GM11168 (cell line): Measurements from ENCODE around the gene SORCS1.

Source experiments
- in situ Hi-C: fragments of 300-500 bp; cut with MboI; formaldehyde crosslinking; loops from one replicate; pipeline ENCODE4 v1.12.0; 2022; ENCODE audit warnings: low sequenced_read_pairs; ENCODE audit not compliant: unreplicated experiment

The SORCS1 gene

DNA sequence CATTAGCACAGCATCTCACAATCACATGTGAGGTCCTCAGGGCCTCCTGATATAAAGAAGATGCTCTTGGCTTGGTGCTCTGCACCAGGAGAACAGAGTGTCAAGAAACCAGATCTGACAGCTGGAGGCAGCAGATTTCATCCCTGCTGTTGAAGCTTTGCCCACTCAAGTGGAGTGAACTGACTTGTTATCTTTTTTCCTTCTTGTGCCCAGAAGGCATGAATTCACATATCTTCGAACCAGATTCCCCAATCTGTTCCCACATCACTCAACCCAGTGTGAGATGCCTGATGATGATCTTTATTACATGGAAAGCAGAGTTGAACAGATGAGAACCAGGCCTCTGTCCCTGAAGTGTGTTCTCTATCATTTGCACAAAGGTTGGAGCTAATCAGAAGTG is 521.0 kb downstream of the SORCS1 start:
- in situ Hi-C loops, result no loop called here

DNA sequence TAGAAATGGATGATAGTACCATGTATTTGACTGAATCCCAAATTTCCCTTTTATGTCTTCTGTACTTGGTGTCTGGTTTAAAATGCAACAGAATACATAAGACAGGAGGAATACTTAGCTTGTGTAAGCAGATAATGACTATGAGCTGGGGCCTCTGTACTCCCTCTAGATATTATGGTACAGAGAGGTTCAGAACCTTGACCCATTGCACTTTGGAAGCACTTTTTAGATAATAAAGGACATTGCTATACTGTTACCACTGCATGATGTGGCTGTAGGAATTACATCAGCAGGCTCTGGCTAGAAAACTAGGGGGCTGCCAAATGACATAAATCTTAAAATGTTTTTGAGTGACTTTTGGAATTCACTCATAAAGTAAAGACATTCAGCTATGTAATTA is 526.6 kb downstream of the SORCS1 start:
- in situ Hi-C loops, result no loop called here

DNA sequence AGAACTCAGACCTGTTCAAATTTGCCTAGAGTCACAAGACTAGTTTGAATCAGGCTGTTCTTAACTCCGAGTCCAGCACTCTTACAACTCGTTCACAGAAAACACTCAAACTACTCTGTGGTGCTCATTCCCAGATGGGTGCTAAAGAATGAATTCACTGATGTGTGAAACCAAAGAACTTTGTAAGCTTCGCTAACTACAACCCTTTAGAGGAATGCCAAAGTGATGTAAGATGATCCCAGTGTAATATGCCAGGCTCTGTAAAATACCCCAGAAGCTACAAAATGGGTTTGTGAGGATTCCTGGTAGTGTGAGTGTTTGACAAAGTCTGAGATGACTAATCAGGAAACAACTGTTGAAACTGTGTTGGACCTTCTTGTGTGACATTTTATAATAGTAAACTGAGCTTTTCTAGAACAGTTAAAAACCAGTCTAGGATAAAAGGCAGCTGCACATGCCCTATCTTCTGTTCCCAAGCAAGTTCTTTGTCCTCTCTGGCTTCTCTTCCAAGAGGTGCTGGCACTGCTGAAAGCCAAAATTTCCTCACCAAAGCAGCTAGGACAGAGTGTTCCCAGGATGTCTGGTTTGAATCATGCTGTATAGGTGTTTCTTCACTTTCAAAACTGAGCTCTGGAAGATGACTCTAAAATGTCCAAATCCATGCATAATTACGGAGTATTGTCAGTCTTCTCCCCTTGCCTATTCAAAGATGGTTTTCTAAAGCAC is 527.6 kb downstream of the SORCS1 start:
- in situ Hi-C loops, result no loop called here

DNA sequence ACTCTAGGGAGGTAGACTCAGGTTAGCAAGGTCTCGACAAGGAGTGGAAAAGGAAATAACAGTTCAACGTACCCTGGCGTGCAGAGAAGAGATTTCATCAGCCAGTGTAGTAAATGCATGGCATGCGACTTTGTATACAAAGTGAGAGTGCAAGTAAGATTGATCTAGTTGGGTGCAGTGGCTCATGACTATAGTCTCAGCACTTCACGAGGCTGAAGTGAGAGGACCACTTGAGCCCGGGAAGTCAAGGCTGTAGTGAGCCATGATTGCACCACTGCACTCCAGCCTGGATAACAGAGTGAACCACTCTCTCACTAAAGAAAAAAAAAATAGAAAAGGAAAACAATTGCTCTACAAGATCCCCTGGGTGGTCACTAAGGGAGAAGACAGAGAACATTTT is 528.6 kb downstream of the SORCS1 start:
- in situ Hi-C loops, result no loop called here

DNA sequence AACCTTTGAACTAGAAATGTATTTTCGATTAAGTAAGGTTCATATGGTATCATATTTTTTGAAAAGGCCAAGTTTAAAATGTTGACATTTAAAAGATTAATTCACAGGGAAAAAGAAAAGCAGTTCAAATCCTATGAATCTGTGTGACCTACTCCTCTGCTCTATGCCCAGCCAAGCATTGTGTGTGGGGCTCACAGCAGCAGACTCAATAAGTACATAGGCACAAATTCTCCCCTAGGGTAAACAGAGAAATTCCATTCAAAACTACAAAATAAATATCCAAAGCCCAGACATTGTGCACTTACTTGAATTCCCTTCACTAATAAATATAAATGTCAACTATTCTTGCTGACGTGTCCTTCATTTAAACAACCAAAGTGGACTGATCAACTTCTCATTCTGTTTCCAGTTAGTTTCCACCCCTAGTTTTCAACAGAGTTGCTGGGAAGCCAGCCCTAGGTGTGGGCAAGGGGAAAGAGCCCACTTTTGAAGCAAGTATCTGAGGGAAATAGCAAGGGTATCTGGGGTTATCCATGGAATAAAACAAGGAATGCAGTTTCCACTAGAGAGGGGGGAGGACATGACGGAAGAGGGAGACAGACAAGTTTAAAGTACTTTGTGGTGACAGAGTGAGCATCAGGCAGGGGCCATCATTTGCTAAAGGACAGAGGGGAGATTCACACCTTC is 533.3 kb downstream of the SORCS1 start:
- in situ Hi-C loops, result no loop called here

DNA sequence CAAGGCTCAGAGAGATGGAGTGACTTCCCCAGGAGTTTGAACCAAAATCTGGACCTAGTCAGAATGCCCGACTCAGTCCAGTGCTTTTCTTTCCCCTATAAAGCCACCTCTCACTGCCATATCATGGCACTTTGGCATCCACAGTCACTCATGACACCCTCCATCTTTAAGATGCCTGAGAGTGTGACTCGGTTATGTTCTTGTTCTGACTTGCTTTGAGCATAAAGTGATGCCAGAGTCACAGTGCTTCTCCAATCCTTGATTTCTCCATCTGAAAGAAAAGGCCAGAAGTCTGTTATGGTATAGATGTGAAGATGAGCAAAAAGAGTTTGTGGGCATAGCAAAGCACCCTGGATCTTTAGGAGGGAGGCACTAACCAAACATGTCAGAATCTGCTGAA is 538.1 kb downstream of the SORCS1 start:
- in situ Hi-C loops, result no loop called here

DNA sequence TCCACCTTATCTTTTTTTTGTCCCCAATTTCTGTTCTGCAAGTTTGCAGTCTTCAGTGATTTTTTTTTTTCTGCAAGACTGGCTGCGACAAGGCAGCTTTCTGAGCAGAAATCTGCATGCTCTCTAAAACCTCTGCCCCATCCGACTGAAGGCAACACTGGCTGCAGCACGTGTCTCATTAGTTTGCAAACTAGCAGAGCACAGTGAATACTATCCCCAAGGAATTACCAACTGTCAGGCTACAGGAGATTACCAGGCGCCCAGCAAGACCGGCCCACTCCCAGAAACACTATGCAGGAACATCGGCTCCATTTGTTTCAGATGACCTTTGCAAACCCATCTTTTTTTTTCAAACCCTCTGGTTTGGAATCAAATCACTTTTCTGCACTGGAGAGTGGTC is 538.8 kb downstream of the SORCS1 start:
- in situ Hi-C loops, result no loop called here

DNA sequence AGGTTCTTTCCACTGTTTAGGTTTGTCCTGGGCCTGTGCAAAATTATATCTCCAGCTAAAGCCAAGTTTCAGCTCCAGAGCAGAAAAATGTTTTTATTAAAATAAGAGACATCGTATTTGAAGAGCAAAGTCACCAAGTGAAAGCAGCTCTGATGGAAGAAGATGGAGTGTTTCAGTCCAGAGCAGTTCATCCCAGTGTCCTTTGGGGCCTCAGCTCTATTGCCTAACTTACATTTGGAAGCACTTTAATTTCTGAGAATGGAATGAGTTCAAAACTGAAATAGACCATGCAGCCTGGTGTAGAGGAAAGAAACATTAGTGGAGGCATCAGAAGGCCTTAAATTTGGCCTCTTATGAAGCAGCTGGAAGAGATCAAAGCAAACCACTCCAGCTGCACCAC is 545.2 kb downstream of the SORCS1 start:
- in situ Hi-C loops, result no loop called here

DNA sequence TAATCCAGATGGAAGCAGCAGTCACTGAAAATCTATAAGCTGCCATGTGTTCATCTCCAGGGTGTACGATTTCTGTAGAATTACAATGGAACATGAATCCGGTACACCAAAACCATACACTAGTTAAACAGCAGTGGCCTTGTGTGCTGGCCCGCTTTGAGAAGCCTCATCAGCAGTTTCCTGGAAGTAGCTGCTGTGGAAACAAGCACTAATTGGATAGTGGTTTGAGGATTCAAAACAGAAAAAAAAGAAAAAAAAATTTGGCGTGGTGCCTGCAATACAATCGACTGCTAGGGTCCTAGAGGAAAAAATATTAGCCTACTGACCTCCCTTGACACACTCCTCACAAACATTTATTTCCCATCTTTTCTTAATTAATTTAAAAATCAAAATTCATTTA is 545.9 kb downstream of the SORCS1 start:
- in situ Hi-C loops, result no loop called here

DNA sequence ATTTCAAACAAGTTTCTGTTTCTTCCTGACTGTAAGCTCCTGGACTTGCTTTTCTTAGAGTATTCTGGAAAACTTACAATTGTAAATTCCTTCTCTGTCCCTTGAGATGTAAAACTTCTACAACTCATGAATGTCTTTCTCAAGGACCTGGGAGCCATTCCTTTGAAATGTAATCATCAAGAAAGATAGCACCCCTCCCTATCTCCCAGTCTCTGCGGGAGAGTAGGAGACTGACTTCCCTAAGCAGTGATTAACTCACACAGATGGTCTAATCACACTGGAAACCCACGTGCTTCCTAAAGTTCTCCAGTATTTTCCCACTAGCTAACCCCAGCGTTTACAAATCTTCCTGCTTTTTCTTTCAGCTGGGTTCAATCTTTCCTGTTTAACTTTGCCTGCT is 549.4 kb downstream of the SORCS1 start:
- in situ Hi-C loops, result no loop called here

DNA sequence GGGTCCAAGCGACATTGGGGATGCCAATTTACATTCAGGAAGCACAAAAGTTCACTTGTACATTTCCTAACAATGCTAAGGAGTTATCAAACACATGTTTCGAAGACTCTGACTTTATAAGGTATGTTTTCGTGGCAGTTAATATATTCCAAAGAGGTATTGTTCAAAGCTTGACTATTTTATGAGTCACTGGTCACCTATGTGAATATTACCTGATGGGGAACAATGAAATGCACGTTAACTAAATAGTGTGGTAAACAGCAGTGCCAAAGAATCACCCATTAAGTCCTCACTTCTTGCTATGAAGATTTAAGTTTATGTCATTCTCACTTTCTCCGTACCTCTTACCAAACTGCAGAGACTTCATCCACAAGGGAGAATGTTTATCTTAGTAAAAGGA is 550.2 kb downstream of the SORCS1 start:
- in situ Hi-C loops, result no loop called here

DNA sequence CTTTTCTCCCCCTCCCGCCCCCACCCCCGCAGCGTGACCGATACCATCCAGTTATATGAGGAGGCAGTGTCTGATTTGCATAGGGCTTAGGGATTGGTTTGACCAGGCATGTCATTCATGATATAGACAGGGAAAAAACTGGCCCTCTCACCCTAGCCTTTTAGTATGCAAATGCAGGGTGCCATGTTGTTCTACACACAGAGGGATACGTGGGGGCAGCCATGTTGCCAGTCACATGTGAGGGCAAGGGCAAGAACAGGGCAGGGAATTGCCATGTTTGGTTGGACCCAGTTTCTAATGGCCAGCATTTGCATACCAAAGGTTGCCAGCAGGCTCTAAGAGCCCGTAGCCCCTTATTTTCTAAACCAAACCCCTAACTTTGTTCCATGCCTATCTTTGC is 552.1 kb downstream of the SORCS1 start:
- in situ Hi-C loops, result no loop called here

DNA sequence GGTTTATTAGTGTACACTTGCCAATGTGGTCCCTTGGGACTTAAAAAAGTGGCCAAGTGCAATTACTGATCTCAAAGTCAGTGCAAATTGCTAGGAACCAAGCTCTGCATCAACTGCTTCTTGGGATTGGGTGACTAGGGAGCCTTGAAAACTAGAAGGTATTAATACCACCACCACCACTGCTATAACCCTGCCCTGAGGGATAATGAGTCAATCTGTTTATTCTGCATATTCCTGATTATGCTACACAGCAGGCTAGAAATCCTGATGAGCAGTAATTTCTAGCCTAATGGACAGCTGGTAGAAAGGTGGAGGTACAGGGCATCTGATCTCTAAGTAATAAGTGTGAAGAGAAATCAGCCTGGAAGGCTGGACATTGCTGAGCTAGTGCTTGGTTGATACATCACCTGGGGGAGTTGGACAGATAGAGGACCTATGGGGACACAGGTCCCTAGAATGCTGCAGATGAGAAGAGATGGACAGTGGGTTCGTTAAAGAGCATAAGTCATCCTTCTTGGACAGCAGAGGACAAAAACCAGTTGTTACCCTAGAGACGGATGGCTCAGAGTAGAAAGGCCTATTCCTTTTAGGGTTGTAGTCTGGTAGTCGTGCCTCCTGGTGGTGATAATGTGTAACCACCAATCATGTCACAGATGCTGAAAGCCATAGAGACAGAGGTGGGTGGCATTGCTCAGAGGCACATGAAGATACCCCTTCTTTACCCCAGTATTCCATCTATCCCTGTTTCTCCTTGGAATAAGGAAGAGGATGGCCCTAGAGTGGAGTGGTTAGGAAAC is 554.8 kb downstream of the SORCS1 start:
- in situ Hi-C loops, result no loop called here

DNA sequence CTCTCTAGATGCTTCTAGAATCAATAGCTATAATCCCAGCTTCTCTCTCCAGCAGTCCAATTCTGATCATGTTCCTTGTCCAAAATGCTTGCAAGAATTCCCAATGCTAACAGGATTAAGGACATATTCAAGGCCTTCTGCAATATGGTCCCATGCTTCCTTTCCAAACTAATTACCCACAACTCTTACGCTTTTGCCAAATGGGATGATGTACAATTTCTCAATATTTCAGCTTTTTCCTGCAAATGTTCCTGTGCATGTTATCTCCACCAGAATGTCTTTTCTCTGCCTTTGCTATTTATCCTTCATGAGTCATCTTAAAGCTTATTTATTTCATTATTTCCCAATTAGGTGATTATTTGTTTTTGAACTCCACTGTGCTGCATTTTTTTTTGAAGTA is 556.4 kb downstream of the SORCS1 start:
- in situ Hi-C loops, result no loop called here

DNA sequence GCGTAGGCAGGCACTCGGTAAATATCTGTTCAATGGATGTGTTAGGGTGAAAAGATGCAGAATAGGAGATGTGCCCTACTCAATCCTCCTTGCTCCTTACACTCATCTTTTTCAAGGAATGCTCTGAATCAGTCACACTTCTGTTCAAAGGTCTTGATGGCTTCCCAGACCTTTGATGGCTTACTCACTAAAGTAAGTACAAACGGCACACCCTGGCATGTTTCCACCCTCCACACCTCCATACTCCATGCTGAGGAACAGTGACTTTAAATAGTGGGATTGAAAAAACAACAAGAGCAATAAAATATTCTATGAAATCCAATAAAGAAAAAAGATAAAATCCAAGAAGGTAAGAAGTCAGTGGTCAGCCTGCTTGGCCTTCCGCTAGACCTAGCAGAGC is 569.2 kb downstream of the SORCS1 start:
- in situ Hi-C loops, result no loop called here

DNA sequence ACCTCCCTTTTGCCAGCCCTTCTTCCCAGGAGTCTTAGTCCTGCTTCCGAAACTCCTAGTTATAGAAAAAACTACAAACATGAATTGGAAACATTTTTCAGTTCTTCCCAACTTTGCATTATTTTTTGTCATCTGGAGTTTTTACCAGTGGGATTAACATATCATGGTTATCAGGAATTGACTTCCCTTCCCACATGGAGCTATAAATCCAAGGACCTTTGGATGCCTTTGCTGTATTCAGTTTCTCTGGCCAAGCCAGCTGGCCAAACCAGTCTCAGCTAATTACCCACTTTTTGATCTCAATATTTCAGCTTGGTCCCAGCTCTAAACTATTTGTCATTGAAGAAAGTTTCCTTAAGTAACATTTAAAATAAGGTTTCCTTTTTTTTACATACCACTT is 570.6 kb downstream of the SORCS1 start:
- in situ Hi-C loops, result no loop called here

DNA sequence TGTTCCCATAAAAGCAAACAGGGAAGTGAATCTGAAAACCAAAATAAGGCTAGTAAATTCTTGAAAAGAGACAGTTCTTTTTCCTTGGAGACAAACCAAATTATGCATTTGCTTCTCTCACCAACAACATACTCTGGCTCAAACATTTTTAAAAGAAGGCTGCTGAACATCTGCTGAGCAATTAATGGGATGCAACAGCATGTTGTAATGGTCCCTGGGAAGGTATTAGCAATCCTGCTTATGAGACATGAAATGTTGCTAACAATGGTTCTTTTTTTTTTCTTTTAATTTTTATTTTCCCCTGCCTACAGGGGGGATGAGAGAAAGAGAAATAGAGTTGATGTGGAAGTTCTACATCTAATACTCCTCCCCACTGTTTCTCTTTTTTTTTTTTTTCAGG is 572.1 kb downstream of the SORCS1 start:
- in situ Hi-C loops, result no loop called here

DNA sequence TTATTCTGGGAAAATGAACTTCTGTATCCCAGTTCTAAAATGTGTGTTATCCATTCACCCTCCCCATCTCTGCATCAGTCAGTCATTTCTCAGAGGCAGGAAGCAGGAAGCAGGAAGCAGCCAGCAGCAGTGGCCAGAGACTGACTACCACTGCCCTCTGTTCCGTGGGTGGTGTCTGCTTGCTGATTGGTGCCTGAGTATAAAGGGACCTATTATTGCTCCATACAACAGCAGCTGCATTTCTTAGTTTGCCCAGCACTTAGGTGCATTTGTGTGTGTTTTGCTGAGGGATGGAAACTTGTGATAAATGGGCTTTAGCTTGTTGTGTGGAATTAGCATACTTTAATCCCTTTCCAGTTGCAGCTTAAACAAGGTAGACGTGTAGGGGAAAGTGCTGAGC is 582.2 kb downstream of the SORCS1 start:
- in situ Hi-C loops, result no loop called here

DNA sequence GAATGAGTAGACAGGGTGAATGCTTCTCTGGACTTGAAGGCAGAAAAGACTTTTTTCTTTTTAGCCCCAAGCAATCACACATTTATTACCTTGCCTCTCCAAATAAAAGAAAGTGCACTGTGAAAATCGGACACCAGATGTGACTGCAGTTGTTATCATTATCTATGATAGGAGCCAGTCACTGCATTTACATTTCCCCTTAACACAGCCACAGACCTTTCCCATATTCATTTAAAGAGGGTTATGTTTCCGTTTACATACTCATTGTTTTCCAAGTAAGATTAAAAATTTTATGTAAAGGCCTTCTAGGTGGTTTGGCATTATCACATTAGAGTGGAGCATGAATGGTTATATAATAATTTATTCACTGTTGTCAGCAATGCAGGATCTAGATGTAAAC is 586.8 kb downstream of the SORCS1 start:
- in situ Hi-C loops, result no loop called here

DNA sequence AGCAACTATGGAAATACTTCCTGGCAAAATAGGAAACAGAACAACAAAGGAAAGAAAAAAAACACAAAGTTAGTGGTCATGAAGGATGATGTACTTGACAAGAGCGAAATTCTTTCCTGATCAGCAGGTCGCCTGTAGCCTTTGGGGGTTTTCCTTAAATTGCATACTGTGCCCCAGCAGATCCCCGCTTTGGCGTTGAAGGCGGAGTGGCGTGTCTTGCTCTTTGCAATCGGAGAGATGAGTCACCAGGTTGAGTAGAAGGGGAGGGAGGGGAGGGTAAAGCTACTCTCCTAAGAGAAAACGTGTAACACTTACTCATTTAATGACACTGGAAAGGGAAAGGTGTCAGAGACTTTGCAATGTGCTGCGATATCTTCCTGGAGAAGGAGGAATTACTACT is 587.2 kb downstream of the SORCS1 start:
- in situ Hi-C loops, result no loop called here

DNA sequence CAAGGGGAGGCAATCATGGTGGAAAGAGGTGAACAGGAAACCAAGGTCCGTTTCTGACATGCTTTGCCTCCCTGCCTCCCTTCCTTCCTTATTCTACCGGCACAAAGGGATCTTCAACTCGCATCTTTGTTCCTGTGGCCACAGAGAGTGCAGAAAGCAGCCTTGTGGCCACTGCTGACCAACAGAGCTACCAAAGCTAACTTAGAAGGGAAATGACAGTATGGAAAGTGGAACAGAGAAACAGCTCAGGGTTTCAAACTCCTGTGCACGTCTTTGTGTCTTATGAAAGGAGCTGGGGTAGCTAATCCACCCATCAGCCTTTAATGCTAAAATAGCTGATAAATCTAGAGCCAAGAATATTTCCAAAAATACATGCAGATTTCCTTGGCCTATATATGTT is 588.0 kb downstream of the SORCS1 start:
- in situ Hi-C loops, result no loop called here
